ENCODE results near the gene SELENOK.
A peak's percentile ranks its signal among the peaks of the same experiment; 100 is the strongest.

GRCh38 chr3:53881691-53882593, 9.7 kb downstream of the SELENOK start, which contains the start of gene ACTR8:
- peak; percentile 13 for TF ChIP-seq CTCF (IDR thresholded peaks at IDR 0.05)
- TF ChIP-seq EZH2phosphoT487 (IDR thresholded peaks at IDR 0.05) = no peak
- TF ChIP-seq EZH2 (IDR thresholded peaks at IDR 0.05) = peak; percentile 28
